ENCODE results near the gene TET1. TPM values are rescaled to one million over a fixed set of nuclear protein-coding genes. Genes with fewer than 3 reads are reported as not detected.

Gene TET1
- total and polyA plus RNA-seq, 9 of the 15 experiments (the other 6 are each of a cell fraction or from before 2014, with no cell fraction given) = 2.6 to 21.3 (median 11.6) TPM

- Histone ChIP-seq H2AFZ (ENCODE audit: low read depth, low read length) (no peak overlapping the region), H3K4me1 (replicated peaks in 1 of 2; ENCODE audit: control insufficient read depth in 2 of 2, insufficient read depth in 2 of 2, low read length in 2 of 2) (peaks cover 5 to 6% of the 10 kb centered on the region in 2 experiments; a peak in 2 of 5 replicates), H3K9me1 (ENCODE audit: control insufficient read depth, insufficient read depth, low read length) (no peaks in the 10 kb centered on the region), H3K4me2 (ENCODE audit: insufficient read depth, low read length) (no peak overlapping the region), H3K9ac (ENCODE audit: insufficient read depth in 1 of 2, low read depth in 2 of 2, low read length in 2 of 2) (no peak overlapping the region), H3K4me3 (no peak overlapping the region), H3K79me2 (ENCODE audit: control insufficient read depth, insufficient read depth, low read length) (no peaks in the 10 kb centered on the region), H3K9me3 (replicated peaks; ENCODE audit: control insufficient read depth, insufficient read depth, low read depth, low read length) (no peaks in the 10 kb centered on the region), H3K27me3 (ENCODE audit: control insufficient read depth in 2 of 2, insufficient read depth in 2 of 2, low read length in 2 of 2) (no peaks in the 10 kb centered on the region), H3K36me3 (ENCODE audit: control insufficient read depth, insufficient read depth, low read length) (peaks cover 14% of the 10 kb centered on the region; the same call in 1 of the 3 replicates), H4K20me1 (replicated peaks; ENCODE audit: control insufficient read depth, insufficient read depth, low read length) (no peaks in the 10 kb centered on the region), H3K27ac (ENCODE audit: extremely low read depth, low read depth, low read length) (no peak overlapping the region)
- no peak for DNase-seq (ENCODE audit: extremely low read depth in 1 of 4, low spot score in 3 of 4)
- WGBS (ENCODE audit: insufficient coverage, low coverage, missing lambda C conversion rate) = 65% methylated on average over 3 of the region's 3 CpGs
- in situ Hi-C loops (cut with MboI) (no loop called here), intact Hi-C loops (cut with micrococcal nuclease) (no loop called here)
- no peak for FAIRE-seq
- POLR2A ChIA-PET = interaction anchor here (0.9 to 1.5 kb wide), 3 partner anchors 9 to 18 kb away, joined by 3 to 4 read pairs (median 4); no protein-coding TSS in a partner anchor
- BruUV-seq (replicated peaks) = no TSS peak
- TF ChIP-seq ZNF175 (CRISPR knock-in tag; IDR thresholded peaks at IDR 0.05; ENCODE audit: low read depth) (0 out of 2 replicates have a peak, but pooled peaks have one; percentile 38), CEBPB (tag; IDR thresholded peaks at IDR 0.05) (peak; percentile 54), CEBPG (CRISPR knock-in tag; IDR thresholded peaks at IDR 0.05) (no peak), CEBPG (tag; conservative IDR thresholded peaks at IDR 0.05 in 1 of 2, IDR thresholded peaks at IDR 0.05 in 1 of 2) (peak in 1 of 2 experiments; percentile 35; a peak in 2 of 4 replicates), LEF1 (IDR thresholded peaks at IDR 0.05) (no peak), SAP30 (IDR thresholded peaks at IDR 0.05; ENCODE audit: borderline replicate concordance, insufficient read depth, low read depth, low read length, poor library complexity, severe bottlenecking) (no peak), SMARCA5 (IDR thresholded peaks at IDR 0.05) (no peak), MEF2D (tag; conservative IDR thresholded peaks at IDR 0.05; ENCODE audit: low read depth) (no peak)
- ATAC-seq = no peak
- CTCF ChIA-PET (ENCODE audit: low intra/inter-chr PET ratio) = no interaction called here
Measured at GRCh38 chr10:68619595-68619994, 59.5 kb downstream of the TET1 start.

Data from K562 (cell line).